Activated CD4-positive, alpha-beta T cell treated with anti-CD3 and anti-CD28 coated beads, Interleukin-2, amount 50 U/mL, for 16 hours (primary cell): ENCODE results near the gene ZNF232.
"Not testable (repeated sequence)": the region's sequence is repeated elsewhere in the genome, so short reads cannot be mapped to it uniquely, and the experiment has no call there.

Experiments used
- DNase-seq: peaks from one replicate; pipeline ENCODE4 v3.0.0-alpha.2; 2020

ZNF232 gene

DNA sequence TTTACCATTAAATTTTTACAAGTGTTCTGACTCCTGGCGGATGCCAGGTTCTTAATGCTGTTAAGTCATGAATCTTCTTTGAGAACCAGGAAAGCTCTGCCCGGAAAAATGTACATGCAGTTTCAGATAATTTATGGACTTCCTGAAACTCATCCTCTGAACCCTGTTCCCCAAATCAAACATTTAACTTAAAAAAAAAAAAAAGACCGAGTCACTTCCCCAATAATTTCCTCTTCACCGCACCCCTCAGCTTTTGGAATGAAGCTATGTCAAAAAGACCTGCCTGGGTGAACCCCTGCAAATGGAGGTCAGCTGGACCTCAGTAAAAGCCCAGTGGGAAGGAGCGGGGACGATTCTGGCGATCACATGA, 15.0 kb downstream of the ZNF232 start:
- no peak for DNase-seq

DNA sequence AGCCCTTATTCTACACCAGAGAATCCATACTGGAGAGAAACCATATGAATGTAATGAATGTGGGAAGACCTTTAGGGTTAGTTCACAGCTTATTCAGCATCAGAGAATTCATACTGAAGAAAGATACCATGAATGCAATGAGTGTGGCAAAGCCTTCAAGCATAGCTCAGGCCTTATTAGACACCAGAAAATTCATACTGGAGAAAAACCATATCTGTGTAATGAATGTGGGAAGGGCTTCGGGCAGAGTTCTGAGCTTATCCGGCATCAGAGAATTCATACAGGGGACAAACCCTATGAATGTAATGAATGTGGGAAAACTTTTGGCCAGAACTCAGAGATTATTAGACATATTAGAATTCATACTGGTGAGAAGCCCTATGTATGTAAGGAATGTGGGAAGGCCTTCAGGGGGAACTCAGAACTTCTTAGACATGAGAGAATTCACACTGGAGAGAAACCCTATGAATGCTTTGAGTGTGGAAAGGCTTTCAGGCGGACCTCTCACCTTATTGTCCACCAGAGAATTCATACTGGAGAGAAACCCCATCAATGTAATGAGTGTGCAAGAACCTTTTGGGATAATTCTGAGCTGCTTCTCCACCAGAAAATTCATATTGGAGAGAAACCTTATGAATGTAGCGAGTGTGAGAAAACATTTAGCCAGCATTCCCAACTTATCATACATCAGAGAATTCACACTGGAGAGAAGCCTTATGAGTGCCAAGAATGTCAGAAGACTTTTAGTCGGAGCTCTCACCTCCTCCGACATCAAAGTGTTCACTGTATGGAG, 19.3 kb downstream of the ZNF232 start:
- DNase-seq: no peak

DNA sequence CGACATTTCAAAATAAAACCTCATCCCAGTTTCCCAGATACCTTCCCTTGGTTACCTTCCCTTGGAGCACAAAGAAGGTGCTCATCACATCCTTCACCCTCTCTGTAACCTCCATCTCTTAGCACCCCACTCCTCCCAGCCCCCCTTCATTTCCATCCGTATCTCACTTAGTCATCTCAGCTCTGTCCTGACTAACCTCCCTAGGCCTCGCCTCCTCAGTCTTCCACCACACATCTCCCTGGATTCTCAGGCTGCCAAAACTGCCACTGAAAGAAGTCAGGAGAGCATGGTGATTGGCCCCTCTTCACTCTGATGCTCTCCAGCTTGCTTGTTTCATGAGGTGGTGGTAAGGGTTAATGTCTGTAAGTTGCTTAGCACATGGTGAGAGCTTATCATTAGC, 31.1 kb downstream of the ZNF232 start:
- no peak for DNase-seq

DNA sequence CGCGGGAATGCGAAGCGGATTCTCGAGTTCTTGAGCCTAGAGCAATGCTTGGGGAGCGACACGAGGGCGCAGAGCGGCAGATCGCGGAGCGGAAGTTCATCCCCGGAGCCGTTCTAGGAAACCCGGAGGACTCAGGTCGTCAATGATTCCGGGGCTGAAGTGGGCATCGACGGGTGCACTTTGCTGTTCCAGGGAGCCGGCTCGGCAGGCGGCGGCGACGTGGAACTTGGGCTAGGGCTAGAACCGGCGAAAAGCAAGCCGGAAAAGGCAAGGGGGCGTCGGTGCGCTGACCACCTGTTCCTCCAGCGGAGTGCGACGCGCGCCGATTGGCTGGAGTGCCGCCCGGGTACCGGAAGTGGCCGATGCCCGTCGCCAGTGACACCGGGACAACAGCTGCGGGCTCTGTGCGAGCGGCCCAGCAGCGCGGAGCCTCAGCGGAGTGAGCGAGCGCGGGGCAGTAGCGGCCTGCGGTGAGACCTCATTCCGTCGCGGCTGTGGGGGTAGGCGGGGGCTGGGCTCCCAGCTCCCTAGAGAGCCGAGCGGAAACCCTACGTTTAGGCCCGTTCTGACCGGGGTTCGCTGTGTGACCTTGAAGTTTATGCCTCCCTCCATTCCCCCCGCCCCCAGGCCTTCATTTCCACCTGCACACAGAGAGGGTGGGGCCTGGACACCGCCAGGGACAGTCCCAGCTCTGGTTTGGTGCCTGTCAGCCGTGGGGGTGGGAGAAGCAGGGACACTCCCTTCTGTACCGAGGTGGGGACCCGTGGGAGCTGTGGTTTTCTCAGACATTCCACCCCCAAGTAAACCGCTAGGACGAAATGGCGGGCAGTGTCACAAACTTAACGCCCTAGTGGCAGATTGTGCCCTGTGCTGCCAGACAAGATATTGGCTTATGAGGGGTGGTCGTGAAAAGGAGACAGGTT, 33.3 kb downstream of the ZNF232 start, which contains the start of gene ZFP3:
TSS of gene ZFP3 (plus strand) at position 362 of the 923 bp plus-strand sequence. CDS start 13,038 bp downstream, outside the sequence.
- DNase-seq: peak; percentile 62

DNA sequence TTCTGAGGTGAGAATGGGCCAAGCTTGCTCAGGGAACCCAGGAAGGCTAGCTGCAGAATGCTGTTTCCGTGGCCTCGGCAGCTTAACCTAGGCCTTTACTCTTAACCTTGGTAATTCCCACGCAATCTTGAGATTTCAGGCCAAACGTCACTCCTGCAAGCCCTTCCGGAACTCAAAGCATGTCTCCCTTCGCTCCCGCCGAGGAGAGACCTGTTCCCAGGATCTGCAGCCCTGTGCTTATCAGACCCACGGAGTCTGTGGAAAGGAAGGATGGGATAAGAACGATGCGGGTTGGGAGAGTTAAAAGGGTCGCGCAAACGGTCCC, 33.9 kb downstream of the ZNF232 start:
- no peak for DNase-seq

DNA sequence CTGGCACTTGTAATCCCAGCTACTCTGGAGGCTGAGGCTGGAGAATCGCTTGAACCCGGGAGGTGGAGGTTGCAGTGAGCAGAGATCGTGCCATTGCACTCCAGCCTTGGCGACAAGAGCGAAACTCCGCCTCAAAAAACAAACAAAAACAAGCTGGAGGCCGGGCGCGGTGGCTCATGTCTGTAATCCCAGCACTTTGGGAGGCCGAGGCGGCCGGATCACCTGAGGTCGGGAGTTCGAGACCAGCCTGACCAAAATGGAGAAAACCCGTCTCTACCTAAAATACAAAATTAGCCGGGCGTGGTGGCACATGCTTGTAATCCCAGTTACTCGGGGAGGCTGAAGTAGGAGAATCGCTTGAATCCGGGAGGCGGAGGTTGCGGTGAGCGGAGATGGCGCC, 34.4 kb downstream of the ZNF232 start:
- not testable (repeated sequence) for DNase-seq

DNA sequence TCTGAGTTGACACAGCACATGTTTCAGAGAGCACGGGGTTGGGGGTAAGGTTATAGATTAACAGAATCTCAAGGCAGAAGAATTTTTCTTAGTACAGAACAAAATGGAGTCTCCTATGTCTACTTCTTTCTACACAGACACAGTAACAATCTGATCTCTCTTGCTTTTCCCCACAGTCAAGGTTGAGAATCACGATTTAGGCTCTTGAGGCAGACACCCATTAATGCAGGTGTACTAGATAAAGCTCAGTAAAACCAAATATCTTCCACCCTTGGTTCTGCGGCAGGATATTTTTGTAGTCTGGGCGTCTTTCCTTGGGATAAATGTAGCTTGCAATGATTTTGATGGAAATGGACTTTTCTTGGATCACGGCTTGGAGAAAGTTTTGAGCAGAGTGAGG, 36.2 kb downstream of the ZNF232 start:
- not testable (repeated sequence) for DNase-seq

DNA sequence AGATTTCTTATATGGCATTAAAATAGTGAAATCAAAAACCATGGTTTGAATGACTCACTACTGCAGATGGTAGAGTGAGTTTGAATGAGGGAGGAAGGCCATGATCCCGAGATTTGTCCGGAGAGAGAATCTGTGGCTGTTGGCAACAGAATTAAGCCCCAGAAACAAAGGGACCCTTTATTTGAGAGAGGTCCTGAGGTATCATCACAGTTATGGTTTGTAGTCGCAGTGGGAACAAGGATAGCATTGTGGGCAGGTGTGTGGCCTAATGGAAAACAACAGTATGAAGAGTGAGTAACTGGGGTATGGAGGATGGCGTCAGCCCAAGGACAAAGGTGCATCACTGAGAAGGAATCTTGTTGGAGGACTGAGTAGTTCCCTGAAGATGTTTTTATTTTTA, 42.0 kb downstream of the ZNF232 start:
- no peak for DNase-seq

DNA sequence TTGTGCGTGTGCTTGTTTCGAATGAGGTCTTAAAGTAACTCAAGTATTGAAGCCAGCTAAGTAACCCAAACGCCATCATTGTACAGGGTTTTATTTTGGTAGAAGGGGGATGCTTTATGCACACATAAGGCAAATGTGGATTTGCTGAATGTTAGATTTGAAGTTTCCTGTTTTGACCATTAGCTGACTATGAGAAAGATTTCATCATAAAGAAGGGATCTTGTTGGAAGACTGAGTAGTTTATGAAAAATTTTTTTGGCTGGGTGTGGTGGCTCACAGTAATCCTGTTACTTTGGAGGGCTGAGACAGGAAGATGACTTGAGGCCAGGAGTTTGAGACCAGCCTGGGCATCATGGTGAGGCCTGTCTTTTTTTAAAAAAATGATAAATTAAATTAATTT, 43.4 kb downstream of the ZNF232 start:
- no peak for DNase-seq

DNA sequence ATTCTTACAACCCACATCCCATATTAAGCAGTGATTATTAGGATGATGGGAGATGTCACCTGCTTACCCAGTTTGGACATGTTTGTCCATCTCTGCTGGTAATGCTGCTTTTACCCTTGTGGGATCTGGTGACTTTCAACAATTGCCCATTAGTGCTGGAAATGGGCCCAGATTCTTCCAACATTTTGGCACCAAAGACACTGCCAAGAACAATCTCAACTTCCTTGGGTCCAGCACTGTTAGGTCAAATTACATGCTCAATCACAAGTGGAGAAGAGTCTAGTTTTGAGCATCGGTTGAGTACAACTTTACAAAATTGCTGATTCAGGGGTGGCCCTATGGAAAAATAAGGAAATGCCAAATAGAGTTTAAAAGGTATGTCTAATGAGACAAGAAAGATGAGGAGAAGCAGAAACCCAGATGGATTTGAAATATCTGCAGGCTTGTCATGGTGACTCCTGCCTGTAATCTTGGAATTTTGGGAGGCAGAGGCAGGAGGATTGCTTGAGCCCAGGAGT, 46.4 kb downstream of the ZNF232 start:
- no peak for DNase-seq
